ENCODE results near the gene OR2AT4. TPM values are rescaled to one million over a fixed set of nuclear protein-coding genes. Genes with fewer than 3 reads are reported as not detected.
"Not testable (repeated sequence)": the region's sequence is repeated elsewhere in the genome, so short reads cannot be mapped to it uniquely, and the experiment has no call there.

The OR2AT4 gene
- polyA plus RNA-seq (ENCODE audit: insufficient read length in 3 of 3) = under 1 TPM; 0.01 to 0.05 (median 0.03) TPM
- long read RNA-seq, donor 1 = 0 reads
- long read RNA-seq, donor 2 = 0 reads
- long read RNA-seq, donor 3, partial matches to known transcripts = 0 of 1 reads
- long read RNA-seq, donor 3, other reads (novel, unspliced or antisense) = 0 of 1 reads
- long read RNA-seq, donor 4 = 0 reads
- long read RNA-seq, donor 5, partial matches to known transcripts = 0 of 1 reads
- long read RNA-seq, donor 5, other reads (novel, unspliced or antisense) = 0 of 1 reads
- long read RNA-seq, donor 6 = 0 reads
- long read RNA-seq, donor 7 = 0 reads
- long read RNA-seq, donor 8 = 0 reads
- long read RNA-seq, donor 9 = 0 reads
- long read RNA-seq, donor 10 = 0 reads
- long read RNA-seq, donor 11 = 0 reads
- long read RNA-seq, donor 12 = 0 reads
- long read RNA-seq, donor 13 = 0 reads
- long read RNA-seq, donor 14 = 0 reads
- long read RNA-seq, donor 15 = 0 reads
- long read RNA-seq, donor 16 = 0 reads

DNA sequence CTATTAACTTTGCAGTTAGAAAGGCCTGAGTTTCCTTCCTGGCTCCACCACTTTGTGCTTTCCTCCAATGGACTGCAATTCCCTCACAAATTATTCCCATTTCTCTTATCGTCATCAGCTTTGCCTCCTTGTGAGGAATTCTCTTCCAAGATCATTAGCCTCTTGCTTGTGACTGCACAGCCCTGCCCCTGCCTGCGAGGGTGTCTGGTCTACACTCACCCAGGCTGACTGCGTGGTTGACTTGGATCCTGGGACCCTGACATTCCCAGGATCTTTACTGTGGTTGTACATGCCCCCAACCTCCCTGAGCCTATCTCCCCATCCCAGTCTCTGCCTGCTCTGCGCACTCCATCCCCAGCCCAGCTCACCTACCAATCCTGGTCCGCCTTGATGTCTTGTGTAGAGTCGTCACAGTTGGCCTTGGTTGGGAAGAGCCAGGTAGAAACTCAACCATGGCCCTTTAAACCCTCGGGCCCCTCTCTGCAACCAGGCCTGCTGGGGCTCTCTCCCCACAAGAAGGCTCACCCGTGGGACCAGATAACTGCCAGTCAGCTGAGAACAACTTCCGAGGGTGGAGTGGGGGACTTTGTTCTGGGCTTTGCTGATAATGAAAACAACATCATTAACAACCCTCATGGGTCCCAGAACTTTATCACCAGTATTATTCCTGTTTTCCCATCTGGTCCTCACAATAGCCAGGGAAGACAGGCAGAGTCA, at the start of gene OR2AT4:
Gene OR2AT4 (minus strand): TSS at position 421 of the 717 bp plus-strand sequence.
- no peak for DNase-seq

DNA sequence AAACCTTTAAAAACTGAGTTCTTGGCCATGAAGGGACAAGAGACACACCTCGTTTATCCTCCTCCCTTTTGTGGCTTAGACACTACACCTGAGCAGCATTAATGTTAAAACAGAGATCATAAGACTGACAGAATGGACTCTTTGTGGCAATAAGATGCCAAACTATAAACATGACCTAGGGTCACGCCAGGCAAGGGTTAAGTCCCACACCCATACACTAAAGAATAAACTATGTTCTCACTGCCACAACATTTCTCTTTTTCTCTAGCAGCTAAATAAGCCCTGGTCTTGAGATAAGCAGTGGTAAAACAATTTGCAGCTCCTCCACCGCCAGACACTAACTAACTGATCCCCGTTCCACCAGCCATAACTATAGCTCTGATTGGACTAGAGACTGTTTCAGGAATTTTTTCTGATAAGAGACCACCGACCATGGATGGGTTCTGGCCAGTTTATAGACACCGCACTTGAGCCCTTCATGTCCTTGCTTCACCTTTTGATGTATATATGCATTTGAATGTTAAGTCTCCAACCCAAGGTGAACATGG, 49.4 kb upstream of the OR2AT4 start:
- no peak for DNase-seq

DNA sequence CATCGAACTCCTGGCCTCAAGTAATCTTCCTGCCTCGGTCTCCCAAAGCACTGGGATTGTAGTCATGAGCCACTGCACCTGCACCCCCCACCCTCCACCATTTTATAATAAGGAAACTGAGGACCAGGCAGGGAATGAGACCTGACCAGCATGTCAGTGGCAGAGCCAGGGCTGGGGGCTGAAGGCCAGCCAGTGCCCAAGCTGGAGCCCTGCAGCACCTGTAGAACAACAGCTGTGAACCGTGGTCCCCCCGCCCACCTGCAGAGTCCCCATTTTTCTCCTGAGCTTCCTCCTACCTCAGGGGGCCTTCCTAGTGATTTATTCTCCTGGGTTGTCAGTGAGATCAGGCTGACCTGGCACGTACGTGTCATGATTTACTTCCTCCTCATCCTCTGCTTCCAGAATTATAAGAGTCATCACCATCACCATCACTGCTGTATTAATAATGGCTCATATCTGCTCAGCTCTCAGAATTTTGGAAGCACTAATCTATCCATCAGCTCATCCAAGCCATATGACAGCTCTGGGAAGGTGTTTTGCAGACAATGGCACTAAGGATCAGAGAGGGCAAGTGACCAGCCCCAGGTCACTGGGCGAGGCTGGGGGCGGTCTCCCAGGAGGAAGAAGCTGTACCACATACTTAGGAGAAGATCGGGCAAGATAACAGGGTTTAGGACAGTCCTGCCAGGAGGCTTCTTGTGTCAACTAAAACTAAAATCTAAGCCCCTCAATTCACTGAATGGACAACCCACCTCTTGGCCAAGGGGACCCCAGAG, 48.7 kb upstream of the OR2AT4 start:
- DNase-seq = no peak

DNA sequence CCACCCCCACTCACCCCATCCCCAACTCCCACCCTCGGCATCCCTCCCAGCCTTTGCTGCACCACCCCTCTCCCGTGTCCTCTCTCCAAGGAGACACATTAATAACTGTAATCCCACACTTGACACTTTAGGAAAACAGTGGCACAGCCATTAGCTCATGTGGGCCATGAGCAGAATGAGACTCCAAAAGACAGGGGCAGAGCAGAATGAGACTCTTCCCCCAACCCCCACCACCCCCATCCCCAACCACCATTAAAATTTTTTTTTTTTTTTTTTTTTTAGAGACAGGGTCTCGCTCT, 48.0 kb upstream of the OR2AT4 start:
- DNase-seq = no peak

DNA sequence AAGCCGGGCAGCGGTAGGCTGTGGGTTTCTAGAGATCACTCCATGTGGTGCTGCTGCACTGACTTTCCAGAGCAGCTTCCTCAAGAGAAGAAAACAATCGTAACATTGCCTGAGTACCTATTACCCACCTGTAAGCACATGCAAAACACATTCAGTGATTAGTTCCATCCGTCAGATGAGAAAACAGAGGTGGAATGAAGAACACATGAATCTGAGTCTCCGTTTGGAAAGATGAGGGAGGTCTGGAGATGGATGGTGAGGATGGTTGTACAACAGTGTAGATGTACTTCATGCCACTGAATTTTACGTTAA, 46.7 kb upstream of the OR2AT4 start:
- DNase-seq = no peak

DNA sequence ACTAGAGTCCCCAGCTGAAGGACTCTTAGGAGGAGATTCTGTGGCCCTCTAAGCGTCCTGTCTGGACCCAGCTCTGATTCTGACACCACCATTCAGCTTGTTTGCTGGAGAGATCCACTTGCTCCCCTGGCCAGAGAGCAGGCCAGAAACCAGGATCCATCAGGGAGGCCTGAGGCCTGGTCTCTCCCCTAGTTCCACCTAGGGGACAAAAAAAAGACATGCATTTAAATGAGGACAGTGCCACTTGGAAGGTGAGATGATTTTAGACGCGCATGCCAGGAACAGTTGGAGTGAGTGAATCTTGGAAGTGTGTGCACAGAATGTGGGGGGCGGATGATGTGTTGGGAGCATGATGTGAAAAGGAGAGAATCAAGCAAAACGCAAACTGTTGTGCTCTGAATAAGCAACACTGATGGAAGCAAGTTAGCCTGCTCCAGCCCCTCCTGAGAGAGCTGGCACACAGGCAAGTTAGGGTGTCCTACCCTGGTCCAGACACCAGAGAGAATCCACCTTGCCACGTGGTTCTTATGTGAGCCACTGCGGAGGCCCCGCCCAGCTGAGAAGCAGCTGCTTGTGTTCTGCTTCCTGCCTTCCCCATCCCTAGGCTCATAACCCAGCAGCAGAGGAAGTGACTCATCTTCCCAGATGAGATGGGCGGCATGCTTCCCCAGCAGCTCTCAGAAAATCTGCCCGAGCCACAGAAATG, 46.2 kb upstream of the OR2AT4 start:
- DNase-seq = no peak

DNA sequence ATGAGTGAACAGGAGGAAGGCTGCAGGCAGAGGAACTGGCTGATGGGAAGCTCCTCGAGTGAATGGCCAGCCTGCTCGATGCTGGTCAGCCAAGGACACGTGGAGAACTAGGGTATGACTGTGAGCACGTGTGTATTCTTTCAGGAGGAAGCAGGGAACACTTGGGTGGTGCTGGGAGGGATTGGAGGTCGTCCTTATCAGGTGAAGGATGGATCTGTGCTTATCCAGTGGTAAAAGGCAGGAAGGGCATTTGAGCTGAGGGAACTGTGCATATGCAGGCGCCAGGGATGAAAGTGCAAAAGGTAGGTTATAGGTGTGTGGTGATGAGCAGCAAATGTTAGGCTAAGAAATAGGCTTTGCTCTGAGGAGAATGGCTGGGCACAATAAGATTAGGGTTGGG, 44.5 kb upstream of the OR2AT4 start:
- no peak for DNase-seq

DNA sequence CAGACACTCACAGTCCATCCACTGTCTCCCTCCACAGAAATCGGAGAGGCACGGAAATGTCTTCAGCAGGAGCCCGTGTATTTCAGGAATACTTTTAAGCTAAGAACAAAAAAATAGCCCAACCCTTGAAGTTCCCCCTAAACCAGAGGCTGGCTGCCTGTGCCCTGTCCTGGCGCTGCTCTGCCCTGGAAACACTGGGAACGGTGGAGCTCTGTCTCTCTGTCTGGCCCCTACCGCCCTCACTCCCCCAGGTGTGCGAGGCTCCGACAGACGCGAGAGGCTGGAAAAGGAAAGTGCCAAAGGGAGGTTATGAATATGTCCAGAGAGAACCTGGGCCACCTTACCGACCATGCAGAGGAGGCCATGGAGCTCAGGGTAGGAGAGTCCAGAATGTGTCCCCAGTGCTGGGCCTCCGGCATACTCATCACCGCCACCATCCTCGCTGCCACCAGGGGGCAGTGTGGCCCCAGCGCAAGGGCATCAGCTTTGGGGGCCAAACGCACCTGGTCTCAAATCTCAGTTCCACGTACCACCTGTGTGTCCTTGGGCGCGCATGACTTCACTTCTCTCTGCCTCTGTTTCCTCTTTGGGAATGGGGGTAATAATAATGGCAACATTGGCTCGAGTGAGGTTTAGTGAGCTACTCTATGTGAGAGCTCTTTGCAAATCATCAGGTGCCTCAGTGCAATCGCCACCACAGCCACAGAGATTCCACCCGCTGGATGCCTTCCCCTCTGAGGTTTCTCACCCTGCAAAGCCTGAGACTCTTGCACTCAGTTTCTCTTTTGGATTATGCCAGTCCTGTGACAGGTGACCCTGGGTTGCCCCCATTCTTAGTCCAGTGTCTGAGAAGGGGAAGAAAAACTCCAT, 43.8 kb upstream of the OR2AT4 start:
- DNase-seq = no peak

DNA sequence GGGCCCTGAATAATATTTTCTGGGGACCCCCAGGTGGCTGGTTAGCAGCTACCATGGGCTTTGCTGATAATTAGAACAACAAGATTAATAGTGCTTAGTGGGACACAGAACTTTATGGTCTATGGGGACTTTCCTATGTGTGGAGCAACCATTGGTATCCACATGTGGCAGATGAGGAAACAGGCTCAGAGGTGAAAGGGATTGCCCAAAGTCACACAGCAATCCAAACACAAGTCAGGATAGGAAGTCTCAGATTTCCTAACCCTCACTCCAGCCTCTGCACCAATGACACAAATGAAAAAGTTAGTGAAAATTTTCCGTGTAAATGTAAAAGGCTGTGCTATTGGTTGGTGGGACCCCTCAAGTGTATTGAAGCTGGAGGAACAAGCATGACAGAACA, 39.0 kb upstream of the OR2AT4 start:
- no peak for DNase-seq

DNA sequence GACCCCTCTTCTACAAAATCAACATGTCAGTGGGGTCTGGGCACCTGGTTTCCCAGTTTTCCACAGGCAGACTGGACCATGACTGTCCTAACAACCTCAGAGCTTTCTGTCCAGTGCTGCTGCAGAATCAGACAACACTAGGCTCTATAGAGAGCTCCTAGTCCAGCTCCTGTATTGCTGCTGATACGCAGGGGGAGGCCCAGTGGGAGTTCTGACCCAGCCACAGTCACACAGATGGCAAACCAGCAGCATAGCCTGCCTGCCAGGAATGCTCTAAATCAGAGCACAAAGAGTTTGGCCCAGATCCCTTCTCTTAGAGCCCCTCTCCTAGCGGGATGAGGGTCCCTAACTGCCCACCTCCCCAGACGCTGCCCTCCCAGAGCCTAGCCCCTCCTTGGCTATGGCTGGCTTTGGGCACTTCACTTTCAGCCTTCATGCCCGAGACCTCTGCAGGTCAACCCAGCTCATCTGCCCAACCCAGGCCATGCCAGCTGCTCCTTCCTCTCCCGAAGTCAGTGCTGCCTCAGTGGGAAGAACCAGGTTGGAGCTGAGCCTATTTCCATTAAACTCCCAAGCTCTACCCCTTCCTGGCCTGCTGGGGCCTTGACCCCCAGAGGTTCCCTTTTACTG, 38.5 kb upstream of the OR2AT4 start:
- DNase-seq = no peak

DNA sequence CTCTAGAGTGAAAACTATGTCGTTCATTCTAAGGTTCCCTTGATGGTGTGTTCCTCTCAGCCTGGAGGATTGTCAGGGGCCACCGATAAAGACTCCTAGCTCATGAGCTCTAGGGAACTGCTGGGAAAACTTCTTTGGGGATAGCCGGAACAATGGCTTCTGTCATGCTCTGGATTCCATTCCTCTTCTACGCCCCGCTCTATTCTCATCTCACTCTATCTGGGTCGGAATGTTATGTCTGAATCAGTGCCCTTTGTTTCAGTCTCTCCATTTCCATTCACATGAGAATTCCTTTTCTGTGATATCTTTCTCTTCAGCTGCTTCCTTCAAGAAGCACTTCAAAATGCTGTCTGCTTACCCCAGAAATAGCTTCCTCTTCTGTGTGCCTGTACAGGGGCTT, 37.3 kb upstream of the OR2AT4 start:
- DNase-seq = no peak

DNA sequence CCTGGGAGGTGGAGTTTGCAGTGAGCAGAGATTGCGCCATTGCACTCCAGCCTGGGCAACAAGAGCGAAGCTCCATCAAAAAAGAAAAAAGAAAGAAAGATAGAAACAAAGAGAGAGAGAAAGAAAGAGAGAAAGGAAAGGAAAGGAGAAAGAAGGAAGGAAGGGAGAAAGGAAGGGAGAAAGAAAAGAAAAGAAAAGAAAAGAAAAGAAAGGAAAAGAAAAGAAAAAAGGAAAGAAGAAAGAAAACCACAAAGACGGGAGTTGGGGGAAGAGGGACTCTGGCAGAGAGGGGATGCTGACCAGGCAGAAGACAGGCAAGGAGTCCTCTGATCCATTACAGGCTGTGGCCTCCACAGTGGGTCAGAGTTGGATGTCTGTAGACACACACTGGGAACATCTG, 35.4 kb upstream of the OR2AT4 start:
- DNase-seq = no peak

DNA sequence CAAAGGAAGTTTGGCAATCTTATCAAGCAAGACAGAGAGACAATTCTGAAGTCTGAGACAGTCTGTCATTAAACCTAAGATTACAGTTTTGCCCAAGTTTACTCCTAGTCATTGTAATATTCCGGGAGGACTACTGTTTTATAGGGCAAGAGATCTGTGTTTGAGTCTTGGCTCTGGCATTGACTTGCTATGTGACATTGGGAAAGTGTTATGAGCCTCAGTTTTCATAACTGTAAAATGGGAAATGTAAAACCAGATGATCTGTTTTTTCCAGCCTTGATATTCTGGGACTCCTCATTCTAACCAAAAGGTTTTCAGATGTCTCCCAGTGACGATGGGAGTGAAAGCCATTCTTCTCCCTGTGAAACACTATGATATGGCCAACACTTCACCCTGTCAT, 29.9 kb upstream of the OR2AT4 start:
- no peak for DNase-seq

DNA sequence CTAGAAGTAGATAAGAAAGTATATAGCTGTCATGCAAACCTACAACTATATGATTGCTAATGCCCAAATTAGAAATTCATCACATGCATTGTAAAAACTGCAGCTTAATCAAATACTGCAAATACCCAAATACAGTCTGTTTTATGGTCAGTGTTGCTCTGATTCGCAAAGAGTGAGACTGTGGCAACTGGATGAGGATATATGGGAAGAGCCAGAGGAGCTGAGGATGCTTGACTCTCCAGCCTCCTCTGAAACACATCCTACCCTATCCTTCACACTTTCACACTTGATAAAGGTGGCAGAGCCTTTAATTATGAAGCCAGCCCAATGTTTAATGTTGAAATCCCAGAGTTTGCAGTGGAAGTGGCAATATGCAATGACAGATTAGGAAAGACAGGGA, 21.9 kb upstream of the OR2AT4 start:
- no peak for DNase-seq

DNA sequence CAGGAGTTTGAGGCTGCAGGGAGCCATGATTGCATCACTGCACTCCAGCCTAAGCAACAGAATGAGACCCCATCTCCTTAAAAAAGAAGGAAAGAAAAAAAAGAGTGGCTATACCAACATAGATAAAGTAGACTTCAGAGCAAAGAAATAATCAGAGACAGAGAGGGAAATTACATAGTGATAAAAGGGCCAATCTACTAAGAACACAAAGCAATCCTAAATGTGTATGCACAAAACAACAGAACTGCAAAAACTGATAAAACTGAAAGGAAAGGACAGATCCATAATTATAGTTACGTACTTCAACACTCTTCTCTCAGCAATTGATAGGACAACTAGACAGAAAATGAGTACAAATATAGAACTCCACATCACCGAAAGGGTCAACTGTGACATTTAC, 17.8 kb upstream of the OR2AT4 start:
- no peak for DNase-seq

DNA sequence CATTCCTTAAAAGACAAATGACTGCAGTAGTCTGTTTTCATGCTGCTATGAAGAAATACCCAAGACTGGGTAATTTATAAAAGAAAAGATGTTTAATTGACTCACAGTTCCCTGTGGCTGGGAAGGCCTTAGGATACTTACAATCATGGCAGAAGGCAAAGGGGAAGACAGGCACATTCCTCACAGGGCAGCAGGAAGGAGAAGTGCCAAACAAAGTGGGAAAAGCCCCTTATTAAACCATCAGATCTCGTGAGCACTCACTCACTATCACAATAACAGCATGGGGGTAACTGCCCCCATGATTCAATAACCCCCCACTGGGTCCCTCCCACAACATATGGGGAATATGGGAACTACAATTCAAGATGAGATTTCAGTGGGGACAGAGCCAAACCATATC, 16.4 kb upstream of the OR2AT4 start:
- no peak for DNase-seq

DNA sequence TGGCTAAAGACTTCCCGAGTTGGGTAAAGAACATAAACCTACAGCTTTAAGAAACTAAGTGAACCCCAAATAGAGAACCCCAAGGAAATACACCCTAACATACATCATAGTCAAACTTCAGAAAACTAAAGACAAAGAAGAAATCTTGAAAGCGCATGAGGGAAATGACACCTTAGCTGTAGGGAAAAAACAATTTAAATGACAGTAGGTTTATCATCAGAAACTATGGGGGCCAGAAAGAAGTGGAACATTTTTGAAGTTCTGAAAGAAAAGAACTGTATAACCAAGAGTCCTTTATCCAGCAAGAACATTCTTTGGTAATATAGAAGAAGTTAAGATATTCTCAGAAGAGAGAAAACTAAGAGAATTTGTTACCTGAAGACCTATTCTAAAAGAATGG, 15.5 kb upstream of the OR2AT4 start:
- no peak for DNase-seq

DNA sequence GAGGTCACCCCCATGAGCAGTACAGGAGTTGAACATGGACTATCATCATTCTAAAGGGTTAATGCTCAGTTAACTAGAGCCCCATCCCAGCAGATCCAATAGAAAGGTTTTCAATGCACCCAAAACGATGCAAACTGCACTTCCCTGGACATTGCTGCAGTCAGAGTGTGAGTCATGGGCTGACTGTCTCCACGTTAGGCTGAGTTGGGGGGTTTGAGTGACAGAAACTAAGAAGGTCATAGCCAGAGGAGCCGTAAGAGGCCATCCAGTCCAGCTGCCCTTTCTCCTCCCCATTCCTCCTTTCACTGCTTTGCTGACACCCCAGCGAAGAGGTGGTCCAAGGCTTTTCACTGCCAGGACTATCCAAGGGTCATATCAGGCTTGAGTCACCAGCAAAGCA, 10.5 kb upstream of the OR2AT4 start:
- DNase-seq = no peak

DNA sequence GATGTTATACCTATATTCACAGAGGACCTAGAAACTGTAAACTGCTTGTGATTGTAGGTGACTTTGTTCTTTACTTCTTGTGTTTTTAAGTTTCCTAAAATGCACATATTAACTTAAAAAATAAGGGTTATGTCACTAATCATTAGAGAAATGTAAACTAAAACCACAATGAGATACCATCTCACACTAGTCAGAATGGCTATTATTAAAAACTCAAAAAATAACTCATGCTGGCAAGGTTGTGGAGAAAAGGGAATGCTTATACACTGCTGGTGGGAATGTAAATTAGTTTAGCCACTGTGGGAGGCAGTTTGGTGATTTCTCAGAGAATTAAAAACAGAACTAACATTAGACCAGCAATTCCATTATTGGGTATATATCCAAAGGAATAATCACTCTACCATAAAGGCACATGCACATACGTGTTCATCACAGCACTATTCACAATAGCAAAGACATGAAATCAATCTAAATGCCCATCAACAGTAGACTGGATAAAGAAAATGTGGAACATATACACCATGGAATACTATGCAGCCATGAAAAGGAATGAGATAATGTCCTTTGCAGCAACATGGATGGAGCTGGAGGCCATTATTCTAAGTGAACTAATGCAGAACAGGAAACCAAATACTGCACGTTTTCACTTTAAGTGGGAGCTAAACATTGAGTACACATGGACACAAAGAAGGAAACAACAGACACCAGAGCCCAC, 9.4 kb upstream of the OR2AT4 start:
- DNase-seq = not testable (repeated sequence)

DNA sequence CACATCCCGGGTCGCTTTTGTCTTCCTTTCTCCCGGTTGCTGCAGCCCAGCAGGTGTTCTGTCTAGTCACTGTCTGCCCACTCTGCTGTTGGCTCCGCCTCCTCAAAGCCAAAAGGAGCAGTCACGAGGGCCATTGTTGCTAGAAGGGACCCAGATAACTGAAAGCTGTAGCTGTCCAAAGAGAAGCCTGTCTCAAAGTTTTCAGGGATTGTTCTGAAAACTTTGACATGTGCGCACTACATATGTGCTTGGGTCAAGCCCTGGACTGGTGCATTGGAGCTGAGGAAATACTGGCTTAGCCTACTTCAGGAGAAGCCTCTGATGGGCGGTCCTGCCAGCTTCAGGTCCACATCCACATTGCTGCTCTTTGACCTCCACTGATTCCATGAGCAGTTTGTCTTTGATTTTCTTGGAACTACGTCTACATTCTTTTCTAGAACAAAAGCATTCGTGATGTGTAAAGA, 8.8 kb upstream of the OR2AT4 start:
- no peak for DNase-seq
